ENCODE data around the gene RUNX1.

RUNX1 gene

DNA sequence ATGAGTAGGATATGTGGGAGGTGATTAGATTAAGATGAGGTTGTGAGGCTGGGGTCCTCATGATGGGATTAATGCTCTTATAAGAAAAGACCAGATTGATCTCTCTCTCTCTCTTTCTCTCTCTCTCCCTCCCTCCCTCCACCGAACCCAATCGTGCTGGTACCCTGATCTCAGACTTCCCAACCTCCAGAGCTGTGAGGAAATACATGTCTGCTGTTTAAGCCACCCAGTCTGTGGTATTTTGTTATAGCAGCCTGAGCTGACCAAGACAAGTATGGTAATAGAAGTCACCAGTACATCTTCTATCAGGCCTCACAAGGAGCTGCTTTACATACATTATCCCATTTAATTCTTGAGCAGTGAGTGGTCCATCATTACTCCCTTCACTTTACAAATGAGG is 149.8 kb downstream of the RUNX1 start:
- H3K4me3 ChIP-seq (ENCODE audit: low read depth, low read length), result no peak overlapping the region
- no peak for DNase-seq (ENCODE audit: low read depth)
- TF ChIP-seq, protein P1, sequence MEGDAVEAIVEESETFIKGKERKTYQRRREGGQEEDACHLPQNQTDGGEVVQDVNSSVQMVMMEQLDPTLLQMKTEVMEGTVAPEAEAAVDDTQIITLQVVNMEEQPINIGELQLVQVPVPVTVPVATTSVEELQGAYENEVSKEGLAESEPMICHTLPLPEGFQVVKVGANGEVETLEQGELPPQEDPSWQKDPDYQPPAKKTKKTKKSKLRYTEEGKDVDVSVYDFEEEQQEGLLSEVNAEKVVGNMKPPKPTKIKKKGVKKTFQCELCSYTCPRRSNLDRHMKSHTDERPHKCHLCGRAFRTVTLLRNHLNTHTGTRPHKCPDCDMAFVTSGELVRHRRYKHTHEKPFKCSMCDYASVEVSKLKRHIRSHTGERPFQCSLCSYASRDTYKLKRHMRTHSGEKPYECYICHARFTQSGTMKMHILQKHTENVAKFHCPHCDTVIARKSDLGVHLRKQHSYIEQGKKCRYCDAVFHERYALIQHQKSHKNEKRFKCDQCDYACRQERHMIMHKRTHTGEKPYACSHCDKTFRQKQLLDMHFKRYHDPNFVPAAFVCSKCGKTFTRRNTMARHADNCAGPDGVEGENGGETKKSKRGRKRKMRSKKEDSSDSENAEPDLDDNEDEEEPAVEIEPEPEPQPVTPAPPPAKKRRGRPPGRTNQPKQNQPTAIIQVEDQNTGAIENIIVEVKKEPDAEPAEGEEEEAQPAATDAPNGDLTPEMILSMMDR (IDR thresholded peaks at IDR 0.05; ENCODE audit: low read depth, low read length, missing control alignments), result no peak

DNA sequence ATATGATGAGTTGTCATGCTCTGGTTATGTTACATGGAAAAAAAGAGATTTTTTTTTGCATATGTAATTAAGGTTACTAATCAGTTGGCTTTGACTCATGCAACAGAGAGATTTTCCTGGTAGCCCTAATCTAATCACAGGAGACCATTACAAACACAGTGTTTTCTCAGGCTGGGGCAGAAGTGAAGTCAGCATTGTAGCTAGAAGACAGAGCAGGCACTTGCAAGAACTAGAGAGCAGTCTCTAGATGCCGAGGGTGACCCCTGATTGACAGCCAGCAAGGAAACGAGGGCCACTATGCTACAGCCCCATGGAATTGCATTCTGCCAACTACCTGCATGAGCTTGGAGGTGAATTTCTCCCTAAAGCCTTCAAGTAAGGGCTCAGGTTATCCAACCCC is 151.3 kb downstream of the RUNX1 start:
- TF ChIP-seq, protein P1 (IDR thresholded peaks at IDR 0.05; ENCODE audit: low read depth, low read length, missing control alignments), result no peak
- DNase-seq (ENCODE audit: low read depth), result no peak
- H3K4me3 ChIP-seq (ENCODE audit: low read depth, low read length), result no peak overlapping the region

DNA sequence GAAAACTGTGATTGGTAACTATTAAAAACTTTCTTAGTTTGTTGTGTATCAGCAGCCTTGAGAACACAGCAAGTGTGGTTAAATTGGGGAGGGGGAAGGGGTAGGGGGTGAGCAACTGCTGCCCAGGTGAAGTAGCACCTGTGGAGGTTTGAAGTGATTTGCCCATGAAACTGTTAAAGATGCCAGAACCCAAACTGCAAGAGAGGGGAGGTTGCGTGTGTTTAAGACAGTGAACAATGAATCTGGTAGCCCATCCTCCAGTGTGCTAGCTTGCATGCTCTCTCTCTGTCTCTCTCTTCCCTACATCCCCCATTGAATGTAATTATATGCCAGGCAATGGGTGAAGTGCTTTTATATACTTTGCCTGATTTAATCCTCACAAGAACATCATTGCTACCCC is 154.7 kb downstream of the RUNX1 start:
- DNase-seq (ENCODE audit: low read depth), result no peak
- no peak overlapping the region for H3K4me3 ChIP-seq (ENCODE audit: low read depth, low read length)
- TF ChIP-seq, protein P1 (IDR thresholded peaks at IDR 0.05; ENCODE audit: low read depth, low read length, missing control alignments), result no peak

DNA sequence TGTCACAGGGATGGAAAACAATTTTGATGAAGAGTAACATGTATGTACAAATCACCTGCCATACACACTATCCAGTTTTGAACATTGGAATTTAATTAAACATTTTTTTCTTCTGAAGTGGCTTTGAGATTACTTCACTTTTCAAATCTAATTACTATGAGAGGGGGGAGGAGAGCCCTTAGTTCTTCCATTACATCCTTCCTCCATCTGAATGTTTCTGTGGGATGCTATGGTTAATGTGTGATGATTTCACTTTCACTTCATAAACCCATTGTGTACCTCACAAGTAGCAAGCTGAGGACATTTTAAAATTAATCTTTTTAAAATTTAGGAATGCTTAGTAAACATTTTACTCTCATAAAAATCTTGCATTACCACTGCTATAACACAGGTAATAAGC is 156.9 kb downstream of the RUNX1 start:
- no peak for DNase-seq (ENCODE audit: low read depth)
- TF ChIP-seq, protein P1 (IDR thresholded peaks at IDR 0.05; ENCODE audit: low read depth, low read length, missing control alignments), result no peak
- no peak overlapping the region for H3K4me3 ChIP-seq (ENCODE audit: low read depth, low read length)

DNA sequence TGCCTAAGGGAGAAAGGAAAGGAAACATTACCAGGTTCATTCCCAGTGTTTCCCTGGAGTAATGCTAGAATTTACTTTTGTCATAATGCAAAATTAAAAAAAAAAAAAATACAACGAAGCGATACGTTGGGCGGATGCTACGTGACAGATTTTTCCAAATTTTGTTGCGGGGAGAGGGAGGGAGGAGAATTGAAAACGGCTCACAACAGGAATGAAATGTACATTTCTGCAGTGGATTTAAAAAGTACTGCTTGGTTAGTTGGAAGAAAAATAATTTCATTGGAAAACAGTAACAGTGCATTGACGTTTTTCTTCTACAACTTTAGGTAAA is 157.5 kb downstream of the RUNX1 start:
- H3K4me3 ChIP-seq (ENCODE audit: low read depth, low read length), result no peak overlapping the region
- no peak for DNase-seq (ENCODE audit: low read depth)
- TF ChIP-seq, protein P1 (IDR thresholded peaks at IDR 0.05; ENCODE audit: low read depth, low read length, missing control alignments), result no peak

DNA sequence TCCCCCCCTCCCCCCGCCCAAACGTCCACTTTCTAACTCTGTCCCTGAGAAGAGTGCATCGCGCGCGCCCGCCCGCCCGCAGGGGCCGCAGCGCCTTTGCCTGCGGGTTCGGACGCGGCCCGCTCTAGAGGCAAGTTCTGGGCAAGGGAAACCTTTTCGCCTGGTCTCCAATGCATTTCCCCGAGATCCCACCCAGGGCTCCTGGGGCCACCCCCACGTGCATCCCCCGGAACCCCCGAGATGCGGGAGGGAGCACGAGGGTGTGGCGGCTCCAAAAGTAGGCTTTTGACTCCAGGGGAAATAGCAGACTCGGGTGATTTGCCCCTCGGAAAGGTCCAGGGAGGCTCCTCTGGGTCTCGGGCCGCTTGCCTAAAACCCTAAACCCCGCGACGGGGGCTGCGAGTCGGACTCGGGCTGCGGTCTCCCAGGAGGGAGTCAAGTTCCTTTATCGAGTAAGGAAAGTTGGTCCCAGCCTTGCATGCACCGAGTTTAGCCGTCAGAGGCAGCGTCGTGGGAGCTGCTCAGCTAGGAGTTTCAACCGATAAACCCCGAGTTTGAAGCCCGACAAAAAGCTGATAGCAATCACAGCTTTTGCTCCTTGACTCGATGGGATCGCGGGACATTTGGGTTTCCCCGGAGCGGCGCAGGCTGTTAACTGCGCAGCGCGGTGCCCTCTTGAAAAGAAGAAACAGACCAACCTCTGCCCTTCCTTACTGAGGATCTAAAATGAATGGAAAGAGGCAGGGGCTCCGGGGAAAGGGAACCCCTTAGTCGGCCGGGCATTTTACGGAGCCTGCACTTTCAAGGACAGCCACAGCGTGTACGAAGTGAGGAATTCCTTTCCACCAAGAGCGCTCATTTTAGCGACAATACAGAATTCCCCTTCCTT is 158.1 kb downstream of the RUNX1 start:
- H3K4me3 ChIP-seq (ENCODE audit: low read depth, low read length), result no peak overlapping the region
- TF ChIP-seq, protein P1 (IDR thresholded peaks at IDR 0.05; ENCODE audit: low read depth, low read length, missing control alignments), result no peak
- DNase-seq (ENCODE audit: low read depth), result no peak

DNA sequence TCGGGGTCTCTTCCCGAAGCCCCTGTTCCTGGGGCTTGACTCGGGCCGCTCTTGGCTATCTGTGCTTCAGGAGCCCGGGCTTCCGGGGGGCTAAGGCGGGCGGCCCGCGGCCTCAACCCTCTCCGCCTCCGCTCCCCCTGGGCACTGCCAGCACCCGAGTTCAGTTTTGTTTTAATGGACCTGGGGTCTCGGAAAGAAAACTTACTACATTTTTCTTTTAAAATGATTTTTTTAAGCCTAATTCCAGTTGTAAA is 158.7 kb downstream of the RUNX1 start:
- DNase-seq (ENCODE audit: low read depth), result no peak
- peak overlapping the region; percentile 61 for H3K4me3 ChIP-seq (ENCODE audit: low read depth, low read length)
- TF ChIP-seq, protein P1 (IDR thresholded peaks at IDR 0.05; ENCODE audit: low read depth, low read length, missing control alignments), result no peak

All from GM12864 (cell line).